ENCODE results near the gene COL4A1.

Gene COL4A1

DNA sequence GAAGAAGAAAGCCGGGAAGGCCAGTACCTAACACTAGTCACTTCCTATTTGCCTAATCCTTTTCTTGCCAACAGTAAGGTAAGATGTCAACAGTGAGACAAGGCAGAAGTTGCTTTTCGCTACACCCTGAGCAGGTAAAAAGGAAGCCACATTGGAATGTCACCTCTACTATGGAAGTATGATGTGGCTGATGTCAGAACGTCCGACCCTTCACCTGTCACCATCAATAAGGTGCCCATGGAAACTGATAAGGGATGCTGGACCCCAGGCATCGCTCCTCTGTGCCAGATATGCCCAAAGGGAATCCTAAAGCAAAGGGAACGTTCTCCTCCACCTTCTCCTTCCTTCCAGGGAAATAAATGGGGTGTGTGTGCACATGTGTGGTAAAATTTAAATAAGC, 34.3 kb downstream of the COL4A1 start:
- DNase-seq: no peak

DNA sequence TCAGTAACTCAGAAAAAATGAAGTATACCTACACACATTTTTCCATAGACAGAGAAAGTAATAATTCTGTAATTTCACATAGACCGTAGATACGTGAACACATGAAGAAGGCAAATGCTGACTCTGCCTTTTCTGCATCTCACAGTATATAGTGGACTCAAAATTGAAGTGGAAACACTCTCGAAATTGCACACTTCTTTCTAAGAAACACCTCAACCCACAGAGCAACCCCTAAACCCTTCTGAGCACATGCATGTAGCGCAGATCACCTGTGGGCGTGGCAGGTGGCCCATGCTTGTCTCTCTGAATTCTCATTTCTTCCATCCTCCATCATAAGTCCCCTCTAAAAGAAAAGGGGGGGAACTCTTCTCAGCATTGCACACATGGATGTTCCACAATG, 34.7 kb downstream of the COL4A1 start:
- no peak for DNase-seq

DNA sequence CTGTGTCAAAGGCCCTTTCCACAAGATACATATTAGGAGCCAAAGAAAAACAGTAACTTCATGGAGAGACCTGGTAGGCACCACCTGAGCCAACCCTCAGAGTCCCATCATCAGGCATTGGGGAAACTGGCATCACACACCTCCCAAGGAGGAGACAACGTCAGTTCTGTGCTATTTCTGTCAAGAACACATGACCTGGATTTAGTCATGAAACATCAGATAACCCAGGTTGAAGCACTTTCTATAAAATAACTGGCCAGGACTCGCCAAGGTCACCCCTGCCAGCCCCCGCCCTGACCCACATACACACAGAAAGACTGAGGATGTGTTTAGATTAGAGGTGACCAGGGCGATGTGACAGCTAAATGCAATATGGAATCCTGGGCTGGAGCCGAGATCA, 35.6 kb downstream of the COL4A1 start:
- no peak for DNase-seq

DNA sequence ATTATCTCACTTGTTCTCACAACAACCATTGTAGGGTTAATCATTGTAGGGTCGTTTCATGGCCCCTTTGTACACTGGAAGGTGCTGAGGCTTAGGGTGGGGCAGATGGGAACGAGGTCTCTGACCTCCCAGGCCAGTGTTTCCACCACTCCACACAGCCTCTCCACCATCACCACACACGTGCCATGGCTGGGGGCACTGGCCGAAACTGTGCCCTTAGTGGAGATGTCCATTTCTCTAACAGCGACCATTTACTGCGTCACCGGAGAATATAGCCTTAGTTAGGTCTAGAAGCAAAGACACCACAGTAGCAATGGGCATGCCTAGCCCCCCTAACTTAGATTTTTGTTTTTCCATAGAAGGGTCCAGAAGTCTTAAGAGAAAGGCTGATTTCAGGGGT, 36.5 kb downstream of the COL4A1 start:
- DNase-seq: no peak

DNA sequence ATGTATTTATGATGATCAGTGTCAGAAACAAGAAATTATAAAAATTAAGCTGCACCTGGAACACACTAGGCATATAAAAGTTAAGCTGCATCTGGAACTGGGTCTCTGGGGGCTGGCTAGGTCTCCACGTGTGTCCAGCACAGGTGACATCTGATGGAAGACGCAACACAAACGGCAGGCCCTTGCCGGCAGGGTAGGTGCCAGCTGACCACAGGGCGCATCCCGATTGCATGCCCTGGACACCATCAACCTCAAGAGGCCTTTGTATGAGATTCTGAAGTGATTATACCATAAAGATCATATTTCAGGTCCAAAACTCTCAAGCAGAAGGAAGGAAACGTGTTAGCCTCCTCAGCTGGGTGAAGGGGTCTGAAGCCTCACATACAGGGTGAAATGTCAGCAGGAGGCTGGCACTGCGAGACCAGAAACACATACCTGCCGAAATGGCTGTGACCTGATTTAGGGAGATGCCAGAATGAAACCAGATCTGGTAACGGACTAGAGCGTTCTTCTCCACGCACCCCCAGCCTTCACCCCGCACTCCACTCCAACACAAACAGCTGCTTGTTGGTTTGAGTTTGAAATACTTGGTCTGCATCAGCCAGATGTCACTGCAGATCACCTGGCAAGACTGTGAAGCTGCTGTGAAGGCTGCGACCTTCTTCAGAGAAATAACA, 37.3 kb downstream of the COL4A1 start:
- DNase-seq: no peak

DNA sequence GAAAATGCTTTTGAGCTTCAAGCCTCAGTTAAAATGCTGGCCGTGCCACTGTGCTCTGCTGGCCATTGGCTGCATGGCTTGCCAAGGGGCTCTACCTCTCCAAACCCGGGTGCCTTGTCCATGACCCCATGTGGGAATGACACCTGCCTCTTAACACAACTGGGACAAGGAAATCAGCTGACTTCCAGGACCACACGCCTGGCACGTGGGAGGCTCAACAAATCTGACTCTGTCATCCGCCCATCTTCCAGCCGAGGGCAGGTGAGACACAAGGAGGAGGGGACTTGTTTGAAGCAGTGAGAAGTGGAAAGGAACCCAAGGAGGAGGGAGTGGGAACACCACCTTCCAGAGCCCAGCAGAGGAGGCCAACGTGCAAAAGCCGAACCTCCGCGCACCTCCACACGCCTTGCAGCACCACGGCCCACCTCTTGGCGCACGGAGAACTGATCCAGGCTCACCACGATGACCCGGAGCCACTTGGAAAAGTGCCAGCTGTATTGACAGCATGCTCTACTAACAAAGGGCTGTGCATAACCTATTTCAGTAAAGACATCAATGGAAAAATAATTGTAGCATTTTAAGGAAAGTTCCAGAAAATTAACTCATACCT, 38.3 kb downstream of the COL4A1 start:
- DNase-seq: no peak

DNA sequence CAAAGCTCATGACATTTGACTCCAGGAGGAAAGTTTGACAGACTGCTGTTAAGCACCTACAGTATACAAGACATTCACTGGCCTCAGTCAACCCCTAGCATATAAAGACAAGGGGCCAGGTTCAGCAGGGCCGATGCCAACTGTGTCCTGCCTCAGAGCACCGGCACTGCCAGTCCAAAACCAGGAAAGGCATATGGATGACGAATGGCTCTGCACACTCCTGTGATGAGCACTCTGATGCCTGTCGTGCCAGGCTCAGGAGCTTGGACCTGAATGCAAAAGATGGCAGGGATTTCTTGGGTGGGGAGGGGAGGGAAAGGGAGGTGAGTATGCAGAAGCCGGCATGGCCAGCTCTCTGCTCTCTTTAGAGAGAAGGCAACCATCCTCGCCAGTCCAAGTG, 38.9 kb downstream of the COL4A1 start:
- DNase-seq: no peak

DNA sequence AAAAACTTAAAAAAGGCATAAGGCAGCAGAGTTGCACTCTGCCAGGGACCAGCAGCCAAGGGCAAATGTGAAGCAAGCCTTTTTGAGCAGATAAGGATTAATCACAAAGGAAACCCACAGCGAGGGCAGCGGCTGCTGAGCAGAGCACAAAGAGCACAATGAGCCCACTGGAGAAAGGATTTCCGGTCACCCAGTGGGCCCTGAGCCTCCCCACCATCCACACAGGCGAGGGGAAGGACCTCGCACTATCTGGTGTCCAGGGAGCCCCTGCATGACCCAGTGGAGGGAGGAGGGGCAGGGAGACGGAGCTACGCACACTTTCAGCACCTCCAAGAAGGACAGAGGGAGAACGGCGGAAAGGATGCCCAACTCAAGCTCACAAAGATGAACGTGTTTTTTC, 40.0 kb downstream of the COL4A1 start:
- DNase-seq: no peak

DNA sequence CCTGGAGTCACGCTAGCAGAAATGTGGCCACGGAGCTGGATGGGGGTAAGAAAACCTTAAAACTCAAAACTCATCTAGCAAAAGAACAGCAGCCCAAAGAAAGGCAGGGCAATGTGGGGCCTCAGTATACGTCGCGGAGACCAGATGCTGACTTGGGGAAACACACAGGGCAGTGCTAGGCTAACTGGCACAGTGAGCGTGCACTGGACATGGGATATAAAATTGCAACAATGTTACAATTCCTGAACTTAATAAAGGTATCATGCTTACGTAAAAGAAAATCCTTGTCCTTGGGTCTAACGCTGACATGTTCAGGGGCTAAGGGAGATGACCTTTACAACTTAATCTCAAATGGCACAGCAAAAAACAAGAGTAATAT, 40.5 kb downstream of the COL4A1 start:
- DNase-seq: no peak

DNA sequence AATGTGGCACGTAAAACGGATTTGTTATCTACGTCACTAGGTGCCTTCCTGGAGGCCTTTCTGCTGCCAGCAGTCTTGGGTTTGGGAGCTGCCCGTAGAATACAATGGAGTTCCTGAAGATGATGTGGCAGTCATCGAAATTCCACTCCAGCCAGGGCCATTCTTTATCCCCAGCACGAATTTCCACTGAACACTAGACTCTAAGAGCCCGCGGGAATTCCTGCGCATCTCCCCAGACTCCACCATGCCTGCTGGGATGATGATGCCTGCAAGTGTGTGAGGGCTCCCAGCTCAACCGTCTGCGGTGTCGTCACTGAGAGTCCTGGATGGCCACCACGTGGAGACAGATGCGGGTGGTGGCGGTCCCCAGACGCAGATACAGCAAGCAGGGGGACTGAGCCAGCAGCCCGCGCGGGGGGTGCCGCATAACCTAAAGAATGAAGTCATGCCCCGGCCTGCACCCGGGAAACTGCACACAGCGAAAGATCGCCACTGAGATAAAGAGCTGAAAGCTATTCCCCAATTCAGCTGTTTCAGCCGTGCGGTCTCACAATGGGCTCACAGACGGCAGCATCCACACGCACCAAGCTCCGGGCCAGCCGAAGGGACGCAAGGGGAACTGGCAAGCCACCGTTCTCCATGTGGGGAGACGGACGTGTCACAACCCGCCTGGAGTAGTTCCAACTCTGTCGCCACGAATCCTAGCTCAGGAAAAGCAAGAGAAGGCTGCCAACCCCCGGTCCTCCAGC, 41.1 kb downstream of the COL4A1 start:
- DNase-seq: no peak

DNA sequence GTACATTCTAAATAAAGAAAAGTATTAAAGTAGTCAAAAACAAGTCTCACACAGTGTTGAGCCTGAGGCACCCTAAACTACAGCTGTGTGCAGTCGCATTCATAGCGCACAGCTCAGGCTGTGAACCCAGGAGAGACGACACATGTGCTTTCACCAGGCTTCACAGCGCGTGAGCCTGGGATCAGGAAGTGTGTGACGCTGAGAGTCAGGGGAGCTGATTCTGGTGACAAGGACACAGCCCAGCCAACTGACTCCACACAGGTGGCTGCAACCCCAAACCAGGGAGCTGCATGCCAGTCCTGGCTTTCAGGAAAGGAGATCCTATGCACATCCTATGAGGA, 41.6 kb downstream of the COL4A1 start:
- no peak for DNase-seq

DNA sequence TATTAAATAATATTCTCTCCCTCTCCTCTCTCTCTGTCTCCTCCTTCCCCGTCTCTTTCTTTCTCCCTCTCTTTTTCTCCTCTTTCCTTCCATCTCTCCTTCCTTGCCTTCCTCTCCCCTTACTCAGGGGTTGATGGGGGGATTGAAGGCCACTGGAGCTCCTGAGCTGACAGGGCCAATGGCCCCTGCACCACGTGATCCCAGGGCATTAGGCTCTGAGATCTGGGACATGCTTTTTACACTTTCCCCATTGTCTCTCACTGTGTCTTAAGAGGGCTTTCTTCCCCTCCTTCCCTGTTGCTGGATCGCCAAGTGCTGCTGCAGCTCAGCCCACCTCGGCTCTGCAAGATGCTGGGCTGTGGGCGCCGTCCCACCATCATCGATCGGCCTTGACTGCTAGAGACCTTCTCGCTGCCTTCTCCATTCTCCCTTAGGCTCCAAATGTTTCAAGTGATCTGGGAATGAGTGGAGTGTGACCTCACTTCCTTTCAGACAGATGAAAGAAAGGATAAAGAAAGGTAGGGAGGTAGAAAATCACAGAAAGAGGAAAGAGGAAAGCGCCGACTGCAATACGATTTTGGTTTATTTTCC, 42.2 kb downstream of the COL4A1 start:
- DNase-seq: no peak

DNA sequence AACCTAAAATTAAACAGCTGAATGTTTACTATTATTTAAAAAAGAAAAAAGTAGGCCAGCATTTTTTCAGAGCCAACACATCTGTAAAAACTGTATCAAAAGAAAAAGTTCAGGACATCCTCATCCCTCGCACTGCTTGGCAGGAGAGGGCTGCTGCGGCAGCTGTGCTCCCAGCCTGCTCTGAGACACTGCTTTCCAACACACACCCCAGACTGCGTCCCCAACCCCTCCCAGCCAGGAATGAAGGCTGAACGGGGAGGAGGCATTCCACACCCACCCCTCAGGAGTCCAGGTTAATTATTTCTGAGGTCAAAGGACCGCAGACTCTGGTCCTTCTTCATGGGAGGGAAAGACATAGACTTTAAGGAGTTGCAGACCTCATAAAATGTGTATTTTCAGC, 43.1 kb downstream of the COL4A1 start:
- no peak for DNase-seq

DNA sequence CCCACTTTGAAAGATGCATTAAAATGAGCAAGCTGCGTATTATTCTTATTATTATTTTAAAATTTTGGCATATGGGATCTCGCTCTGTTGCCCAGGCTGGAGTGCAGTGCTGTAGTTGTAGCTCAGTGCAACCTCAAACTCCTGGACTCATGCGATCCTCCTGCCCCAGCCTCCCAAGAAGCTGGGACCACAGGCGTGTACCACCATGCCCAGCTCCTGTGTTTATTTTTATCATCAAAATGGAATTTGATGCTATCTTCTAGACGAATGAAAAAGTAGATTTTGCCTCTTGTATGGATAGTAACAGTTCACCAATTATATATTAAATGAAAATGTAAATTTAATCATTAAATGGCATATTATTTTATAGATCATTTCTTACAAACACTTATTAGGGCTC, 43.6 kb downstream of the COL4A1 start:
- no peak for DNase-seq

DNA sequence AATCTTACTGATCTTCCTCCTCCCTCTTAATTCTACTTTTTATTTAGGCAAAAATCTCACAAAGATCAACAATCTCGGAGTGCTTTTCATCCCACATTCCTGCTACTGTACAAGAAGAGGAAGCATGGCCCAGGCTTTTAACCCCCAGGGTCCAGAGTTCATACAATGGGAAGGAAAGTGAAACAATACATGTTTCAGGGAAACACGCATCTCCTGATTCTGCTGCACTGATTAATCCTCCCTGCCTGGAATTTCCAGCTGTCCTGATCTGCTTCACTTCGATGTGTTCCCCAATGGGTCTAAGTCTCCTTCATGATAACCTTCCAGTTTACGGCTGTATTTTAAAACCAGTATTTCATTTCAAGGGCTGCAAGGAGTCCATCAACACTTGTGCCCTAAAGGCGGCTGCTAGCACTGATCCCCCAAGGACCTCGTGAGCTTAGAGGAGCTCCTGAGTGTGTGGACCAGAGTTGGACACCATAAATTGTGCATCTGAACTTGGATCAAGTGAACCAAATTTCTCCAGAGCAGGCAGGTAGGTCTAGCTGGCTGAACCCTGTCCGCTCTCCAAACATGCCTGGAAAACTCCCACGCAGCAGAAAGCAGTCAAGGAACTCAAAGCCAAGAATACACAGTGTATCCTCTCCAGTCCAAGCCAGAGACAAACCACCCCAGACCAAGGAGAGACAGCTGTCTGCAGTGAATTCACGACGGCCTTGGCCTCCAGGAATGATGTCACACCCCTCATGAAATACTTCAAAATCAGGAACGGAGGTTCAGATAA, 44.3 kb downstream of the COL4A1 start:
- no peak for DNase-seq

DNA sequence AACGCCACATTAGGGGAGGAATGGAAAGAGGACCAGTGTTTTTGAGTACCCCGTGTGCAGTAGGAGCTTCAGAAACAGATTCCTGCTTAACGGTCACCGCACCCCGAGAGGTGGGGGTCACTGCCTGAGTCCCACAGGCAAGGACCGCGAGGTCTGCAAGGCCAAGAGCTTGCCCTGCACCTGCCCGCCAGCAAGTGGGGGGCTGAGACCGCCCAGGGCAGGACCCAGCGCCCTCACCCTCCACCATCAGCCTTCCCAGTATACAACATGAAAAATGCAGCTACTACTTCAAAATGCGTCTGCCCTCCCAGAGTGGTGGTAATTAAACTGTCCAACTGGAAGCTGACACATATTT, 44.9 kb downstream of the COL4A1 start:
- DNase-seq: no peak

DNA sequence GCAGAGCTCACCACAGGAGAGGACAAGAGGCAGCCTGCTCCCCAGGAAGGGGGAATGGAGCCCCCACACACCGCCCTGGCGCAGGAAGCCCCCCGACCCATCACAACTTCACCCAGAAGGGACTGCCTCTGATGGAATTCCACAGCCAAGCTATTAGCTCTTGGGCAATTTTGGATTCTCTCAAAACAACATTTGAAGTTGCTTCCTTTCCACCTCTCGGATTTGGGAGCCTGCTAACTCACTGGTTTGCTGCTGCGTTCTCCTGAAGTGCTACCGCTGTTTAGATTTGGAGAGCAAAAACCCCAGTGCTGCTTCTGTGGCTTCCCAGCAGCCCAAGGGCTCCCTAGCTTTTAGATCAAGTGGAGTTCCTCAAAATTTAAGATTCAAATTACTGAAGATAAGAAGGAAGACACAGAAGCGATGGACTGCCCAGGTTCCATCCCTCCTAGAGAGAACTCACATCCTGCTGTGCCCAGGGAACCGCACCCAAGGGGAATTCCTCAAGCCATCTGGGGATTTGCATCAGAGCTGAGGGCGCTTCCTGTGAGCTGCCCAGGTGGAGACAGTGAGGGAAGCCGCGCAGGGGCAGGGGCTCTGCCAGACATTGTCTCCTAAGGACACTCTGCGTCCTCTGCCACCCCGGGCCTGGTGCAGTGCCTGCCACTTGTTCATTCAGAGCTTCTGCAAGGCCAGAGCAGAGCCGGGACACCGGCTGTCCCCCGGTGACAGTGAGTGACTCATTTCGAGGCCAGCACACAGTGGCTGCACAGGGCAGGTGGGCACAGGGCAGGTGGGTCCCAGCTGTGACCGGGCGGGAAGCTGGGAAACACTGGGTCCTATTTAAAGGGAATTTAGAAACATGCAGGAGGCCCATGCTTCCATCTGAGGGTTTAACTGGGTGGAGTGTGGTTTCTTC, 45.5 kb downstream of the COL4A1 start:
- DNase-seq: no peak

DNA sequence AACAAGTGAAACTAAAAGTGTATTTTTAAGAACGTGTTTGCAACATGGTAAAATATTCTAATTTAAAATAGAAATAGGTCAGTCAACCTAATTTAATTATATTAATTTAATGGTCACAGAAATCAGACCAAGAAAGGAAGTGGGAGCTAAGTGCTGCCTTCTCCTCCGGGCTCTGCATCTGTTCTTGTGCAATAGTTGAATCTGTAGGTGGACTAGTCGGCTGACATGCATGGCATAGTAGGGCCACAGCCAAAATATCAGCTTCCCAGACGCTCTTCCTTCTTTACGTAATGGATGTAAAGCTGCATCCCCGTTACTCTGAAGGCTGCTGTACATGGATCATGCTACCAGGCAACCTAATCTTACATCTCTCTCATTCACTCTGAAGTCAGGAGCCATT, 47.3 kb downstream of the COL4A1 start:
- DNase-seq: no peak

DNA sequence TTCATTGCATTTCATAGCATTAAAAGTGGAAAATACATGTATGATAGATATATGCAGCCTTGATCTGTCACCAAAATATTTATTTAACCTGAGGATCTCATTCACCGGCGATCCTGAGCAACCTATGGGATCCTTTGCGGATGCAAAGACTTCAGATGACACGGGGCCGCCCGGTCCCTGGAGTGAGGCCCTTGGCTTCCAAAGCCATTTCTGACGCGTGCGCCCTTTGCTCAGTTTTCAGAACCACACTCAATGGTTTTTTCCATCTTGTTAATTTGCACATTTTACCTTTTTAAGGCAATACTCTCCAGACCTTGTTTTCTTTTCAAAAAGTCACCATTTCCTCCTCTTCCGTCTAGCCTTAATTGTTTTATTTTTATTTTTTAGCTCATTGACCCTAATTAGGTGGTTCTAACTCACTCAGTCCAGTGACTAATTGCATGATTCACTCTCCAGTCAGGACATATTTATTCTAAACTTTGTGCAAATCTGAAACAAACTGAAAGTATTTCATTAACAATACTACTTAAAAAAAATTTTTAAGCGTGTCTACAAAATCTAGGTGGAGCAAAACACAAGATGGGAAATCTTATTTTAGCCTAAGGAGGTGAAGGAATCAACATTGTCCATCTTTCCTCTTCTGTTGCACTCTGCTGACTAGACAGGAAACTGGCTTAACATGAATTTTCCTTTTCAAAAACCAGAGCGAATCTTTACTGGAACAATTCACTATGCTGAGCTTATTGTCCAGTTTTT, 47.9 kb downstream of the COL4A1 start:
- DNase-seq: no peak

DNA sequence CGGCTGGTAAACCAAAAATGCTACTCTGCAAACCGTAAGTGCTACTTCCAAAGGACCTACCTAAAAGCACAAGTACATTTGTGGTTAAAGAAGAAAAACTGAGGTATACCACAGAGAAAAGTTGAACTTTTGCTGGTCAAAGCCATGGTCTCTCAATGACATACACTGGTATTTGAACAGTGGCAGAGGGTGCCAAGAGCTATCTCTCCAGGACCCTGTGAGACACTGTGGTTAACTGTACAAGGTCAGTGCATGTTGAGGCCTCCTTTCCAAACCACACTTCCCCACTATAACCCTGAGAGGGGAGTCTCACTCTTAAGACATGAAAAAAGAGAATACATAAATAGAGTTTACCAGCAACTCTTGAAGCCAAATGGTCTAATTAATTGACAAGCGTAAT, 49.5 kb downstream of the COL4A1 start:
- no peak for DNase-seq

DNA sequence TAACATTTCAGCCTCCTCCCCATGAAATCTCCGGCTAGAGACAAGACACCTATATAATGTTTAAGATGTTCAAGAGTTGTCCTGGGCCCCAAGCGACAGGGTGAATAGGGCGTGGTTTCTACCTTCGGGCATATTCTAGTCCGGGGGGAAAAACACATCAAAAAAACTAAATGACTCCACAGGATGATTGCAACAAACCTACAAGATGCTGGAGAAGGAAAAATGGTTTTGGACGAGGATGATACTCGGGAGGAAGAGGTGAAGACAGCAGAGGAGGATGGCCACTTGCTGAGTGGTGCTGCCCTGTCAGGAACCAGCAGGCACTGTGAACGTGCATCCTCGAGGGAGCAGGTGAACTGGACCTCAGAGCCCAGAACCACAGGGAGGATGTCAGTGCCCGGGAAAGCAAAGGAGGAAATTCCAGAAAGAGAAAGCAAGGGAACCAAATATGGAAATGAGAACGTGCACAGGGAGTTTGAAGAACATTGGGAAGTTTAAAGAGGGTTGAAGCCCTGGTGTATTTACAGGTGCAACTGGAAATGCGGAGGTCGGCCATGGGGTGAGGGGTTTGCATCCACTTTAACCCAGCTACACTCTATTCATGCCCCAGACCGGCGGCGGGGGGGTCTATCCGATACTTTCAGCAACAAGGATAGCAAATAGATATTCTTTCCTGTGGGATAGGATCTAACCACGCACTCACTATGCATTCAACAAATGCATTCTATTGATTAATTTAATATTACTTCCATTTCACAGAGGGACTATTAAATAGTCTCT, 50.6 kb downstream of the COL4A1 start:
- no peak for DNase-seq
